GM18870 (cell line): ENCODE measurements around the gene KCNQ4.

Source experiments
- ATAC-seq: cut with Tn5 transposase; IDR thresholded peaks from one replicate; pipeline ENCODE4 v1.9.1; 2021; ENCODE audit warnings: moderate library complexity; ENCODE audit not compliant: unreplicated experiment

KCNQ4 gene

GRCh38 chr1:40887652-40888051, 104.1 kb downstream of the KCNQ4 start:
- no peak for ATAC-seq
